SW480 (cell line): Measurements from ENCODE around the gene DCAF15.
"Not testable (repeated sequence)": the region's sequence is repeated elsewhere in the genome, so short reads cannot be mapped to it uniquely, and the experiment has no call there.

Experiments used
- DNase-seq: peaks from one replicate; pipeline ENCODE4 v3.0.0-alpha.2; 2016; ENCODE audit warnings: low spot score

Gene DCAF15

GRCh38 chr19:13952154-13952930 lies at the start of gene DCAF15:
Gene DCAF15 (plus strand): TSS chr19:13952509. CDS start chr19:13952513, 4 bp downstream.
- DNase-seq, result peak; percentile 100

GRCh38 chr19:13902993-13903555 lies 49.2 kb upstream of the DCAF15 start:
- peak; percentile 44 for DNase-seq

GRCh38 chr19:13905634-13906520 lies 46.4 kb upstream of the DCAF15 start, which contains the start of the genes BRME1 and CC2D1A:
Gene BRME1 (minus strand): TSS chr19:13906117. CDS start chr19:13904892, 1,225 bp downstream.
Gene CC2D1A (plus strand): TSS chr19:13906201. CDS start chr19:13906442, 241 bp downstream.
- peak; percentile 92 for DNase-seq

- DNase-seq, result no peak
Measured at GRCh38 chr19:13906521-13906904, 45.8 kb upstream of the DCAF15 start.

- DNase-seq, result no peak
Measured at GRCh38 chr19:13906910-13907309, 45.4 kb upstream of the DCAF15 start.

GRCh38 chr19:13908674-13909073 lies 43.6 kb upstream of the DCAF15 start:
- DNase-seq, result no peak

- no peak for DNase-seq
Measured at GRCh38 chr19:13909430-13909829, 42.9 kb upstream of the DCAF15 start.

- no peak for DNase-seq
Measured at GRCh38 chr19:13913352-13913751, 39.0 kb upstream of the DCAF15 start.

GRCh38 chr19:13914777-13915176 lies 37.5 kb upstream of the DCAF15 start:
- no peak for DNase-seq

- DNase-seq, result no peak
Measured at GRCh38 chr19:13917888-13918406, 34.4 kb upstream of the DCAF15 start.

- DNase-seq, result no peak
Measured at GRCh38 chr19:13918726-13919411, 33.4 kb upstream of the DCAF15 start.

- no peak for DNase-seq
Measured at GRCh38 chr19:13920524-13920923, 31.8 kb upstream of the DCAF15 start.

GRCh38 chr19:13920940-13921747 lies 31.2 kb upstream of the DCAF15 start:
- DNase-seq, result peak; percentile 73

GRCh38 chr19:13922118-13922517 lies 30.2 kb upstream of the DCAF15 start:
- DNase-seq, result not testable (repeated sequence)

GRCh38 chr19:13923194-13923987 lies 28.9 kb upstream of the DCAF15 start:
- no peak for DNase-seq

GRCh38 chr19:13926010-13926409 lies 26.3 kb upstream of the DCAF15 start:
- no peak for DNase-seq

- no peak for DNase-seq
Measured at GRCh38 chr19:13926715-13927114, 25.6 kb upstream of the DCAF15 start.

GRCh38 chr19:13929340-13929739 lies 23.0 kb upstream of the DCAF15 start:
- no peak for DNase-seq

- no peak for DNase-seq
Measured at GRCh38 chr19:13929956-13930355, 22.4 kb upstream of the DCAF15 start.

GRCh38 chr19:13930402-13930801 lies 21.9 kb upstream of the DCAF15 start:
- no peak for DNase-seq
